T-helper 17 cell (primary cell): Measurements from ENCODE around the gene RNF32. TPM values are rescaled to one million over a fixed set of nuclear protein-coding genes. Genes with fewer than 3 reads are reported as not detected.
"Not testable (repeated sequence)": the region's sequence is repeated elsewhere in the genome, so short reads cannot be mapped to it uniquely, and the experiment has no call there.

ENCODE experiments used
- ATAC-seq: fragments of 150-1000 bp; cut with Tn5 transposase; 2 replicates; pipeline ENCODE4 v1.10.0; 2021; ENCODE audit warnings: mild to moderate bottlenecking, moderate library complexity
- DNase-seq, 3 donors: peaks; one replicate each; pipeline versions ENCODE4 v3.0.0 to v3.0.0-alpha.2; 2020 to 2021
- H3K9me3 ChIP-seq: one replicate; pipeline ENCODE4 v1.7.0; 2013; ENCODE audit warnings: low read length, mild to moderate bottlenecking; ENCODE audit not compliant: control insufficient read depth, poor library complexity, severe bottlenecking
- H3K27ac Mint-ChIP-seq: one replicate; pipeline ENCODE4 v1.8.0; 2022; ENCODE audit warnings: mild to moderate bottlenecking, moderate library complexity, mixed read lengths
- H3K27me3 Mint-ChIP-seq: one replicate; pipeline ENCODE4 v1.8.0; 2022; ENCODE audit warnings: mixed read lengths
- H3K36me3 Mint-ChIP-seq: one replicate; pipeline ENCODE4 v1.8.0; 2022; ENCODE audit warnings: low read depth, mixed read lengths
- H3K4me1 Mint-ChIP-seq: one replicate; pipeline ENCODE4 v1.8.0; 2022; ENCODE audit warnings: mild to moderate bottlenecking, mixed read lengths
- H3K4me3 Mint-ChIP-seq: one replicate; pipeline ENCODE4 v1.8.0; 2022; ENCODE audit warnings: mild to moderate bottlenecking, moderate library complexity, mixed read lengths
- total RNA-seq, 4 donors: library from RNA in 2 of 4; stranded (reverse) in 2 of 4; gene quantifications; one replicate each; pipeline ENCODE4 v1.2.3 and lab custom pipeline; 2022 to 2026

RNF32 gene
- total RNA-seq, 2 donors from 2014 or later, result 1.7 to 1.8 TPM

DNA sequence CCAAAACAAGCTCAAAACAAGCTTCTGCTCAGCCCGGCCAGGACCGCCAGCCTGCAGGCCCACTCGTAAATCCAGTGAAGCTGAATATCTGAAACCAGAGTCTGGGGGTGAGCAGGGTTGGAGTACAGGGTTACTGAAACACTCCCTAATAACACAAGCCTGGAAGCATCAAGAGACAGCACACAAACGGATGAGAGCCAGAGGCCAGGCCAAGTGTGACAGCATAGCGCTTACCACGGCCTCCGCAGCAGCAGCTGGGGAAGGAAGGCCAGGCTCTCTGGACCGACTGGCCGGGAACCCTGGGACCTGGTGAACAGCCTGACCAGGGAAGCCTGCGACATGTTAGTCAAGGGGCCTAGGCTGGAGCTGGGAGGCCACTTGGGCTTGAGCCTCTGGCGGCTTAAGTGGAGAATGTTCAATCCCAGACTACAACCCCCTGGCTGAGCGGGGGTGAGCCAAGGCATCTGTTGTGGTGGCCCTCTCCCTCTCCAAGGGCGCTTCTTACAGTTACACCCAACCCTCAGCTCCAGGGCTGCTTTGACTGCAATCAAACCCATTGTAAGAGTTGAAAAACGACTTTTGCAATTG, 21.7 kb upstream of the RNF32 start:
- H3K27me3 Mint-ChIP-seq, result peaks cover 16% of the 10 kb centered on the region
- H3K27ac Mint-ChIP-seq, result no peak overlapping the region
- H3K4me1 Mint-ChIP-seq, result peaks cover 21% of the 10 kb centered on the region
- peaks cover 6% of the 10 kb centered on the region for H3K9me3 ChIP-seq
- no peak for DNase-seq
- ATAC-seq, result no peak
- H3K36me3 Mint-ChIP-seq, result peaks cover 5% of the 10 kb centered on the region
- H3K4me3 Mint-ChIP-seq, result no peak overlapping the region

- H3K4me3 Mint-ChIP-seq, H3K9me3 ChIP-seq, ATAC-seq, H3K36me3 Mint-ChIP-seq, DNase-seq, H3K27ac Mint-ChIP-seq: not testable (repeated sequence)
- peaks cover 12% of the 10 kb centered on the region for H3K27me3 Mint-ChIP-seq
- peaks cover 21% of the 10 kb centered on the region for H3K4me1 Mint-ChIP-seq
Measured at GRCh38 chr7:156619488-156620290, 20.9 kb upstream of the RNF32 start.

DNA sequence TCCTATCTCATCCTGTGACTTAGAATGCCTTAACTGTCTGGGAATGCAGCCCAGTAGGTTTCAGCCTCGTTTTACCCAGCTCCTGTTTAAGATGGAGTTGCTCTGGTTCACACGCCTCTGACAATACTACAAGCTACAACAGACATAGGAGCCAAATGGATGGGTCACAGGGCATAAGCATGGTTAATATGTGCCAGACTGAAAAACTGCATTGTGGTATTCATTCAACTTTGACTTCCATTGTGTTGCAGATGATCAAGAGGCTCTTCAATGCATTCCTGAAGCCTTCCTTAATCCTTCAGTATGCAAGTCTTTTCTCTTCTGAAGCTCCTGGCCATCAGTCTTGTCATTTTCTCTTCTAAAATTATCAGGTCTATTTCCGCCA, 20.3 kb upstream of the RNF32 start:
- DNase-seq (no peak), ATAC-seq (no peak)
- Mint-ChIP-seq H3K4me3 (no peak overlapping the region), H3K36me3 (peaks cover 5% of the 10 kb centered on the region), H3K4me1 (peaks cover 18% of the 10 kb centered on the region), H3K27me3 (peaks cover 8% of the 10 kb centered on the region), H3K27ac (no peak overlapping the region)
- H3K9me3 ChIP-seq, result peaks cover 6% of the 10 kb centered on the region

DNA sequence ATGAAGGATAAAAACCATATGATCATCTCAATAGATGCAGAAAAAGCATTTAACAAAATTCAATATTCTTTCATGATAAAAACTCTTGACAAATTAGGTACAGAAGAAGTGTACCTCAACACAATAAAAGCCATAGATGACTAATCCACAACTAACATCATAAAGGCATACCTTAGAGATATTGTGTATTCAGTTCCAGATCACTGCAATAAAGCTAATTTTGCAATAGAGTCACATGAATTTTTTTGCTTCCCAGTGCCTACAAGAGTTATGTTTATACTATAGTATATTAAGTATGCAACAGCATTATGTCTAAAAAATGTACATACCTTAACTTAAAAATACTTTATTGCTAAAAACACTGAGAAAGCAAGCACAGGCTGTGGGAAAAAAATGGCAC, 18.9 kb upstream of the RNF32 start:
- ATAC-seq, result no peak
- DNase-seq, result no peak
- no peak overlapping the region for H3K4me3 Mint-ChIP-seq
- H3K36me3 Mint-ChIP-seq, result peaks cover 5% of the 10 kb centered on the region
- peaks cover 8% of the 10 kb centered on the region for H3K27me3 Mint-ChIP-seq
- peaks cover 6% of the 10 kb centered on the region for H3K9me3 ChIP-seq
- H3K27ac Mint-ChIP-seq, result no peak overlapping the region
- H3K4me1 Mint-ChIP-seq, result peaks cover 16% of the 10 kb centered on the region

DNA sequence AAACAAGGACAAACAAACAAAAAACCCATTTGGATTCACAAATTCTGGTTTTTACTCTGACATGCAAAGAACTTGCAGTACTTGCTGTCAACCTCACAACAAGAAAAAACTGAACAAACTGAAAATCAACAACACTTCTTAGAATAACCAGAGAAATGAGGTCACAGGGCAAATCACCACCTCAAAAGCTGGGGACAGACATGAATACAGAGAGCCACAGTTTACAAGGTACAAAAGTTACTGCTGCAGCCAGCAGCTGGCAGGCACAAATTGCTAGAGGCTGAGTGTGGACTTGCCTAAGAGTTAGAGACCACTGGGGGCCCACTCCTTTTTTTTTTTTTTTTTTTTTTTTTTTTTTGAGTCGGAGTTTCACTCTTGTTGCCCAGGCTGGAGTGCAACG, 15.0 kb upstream of the RNF32 start:
- ATAC-seq (peak; percentile 71), DNase-seq (no peak)
- Mint-ChIP-seq H3K4me1 (peaks cover 8% of the 10 kb centered on the region), H3K36me3 (peaks cover 3% of the 10 kb centered on the region), H3K27ac (no peak overlapping the region), H3K4me3 (no peak overlapping the region), H3K27me3 (no peaks in the 10 kb centered on the region)
- H3K9me3 ChIP-seq, result peaks cover 6% of the 10 kb centered on the region

DNA sequence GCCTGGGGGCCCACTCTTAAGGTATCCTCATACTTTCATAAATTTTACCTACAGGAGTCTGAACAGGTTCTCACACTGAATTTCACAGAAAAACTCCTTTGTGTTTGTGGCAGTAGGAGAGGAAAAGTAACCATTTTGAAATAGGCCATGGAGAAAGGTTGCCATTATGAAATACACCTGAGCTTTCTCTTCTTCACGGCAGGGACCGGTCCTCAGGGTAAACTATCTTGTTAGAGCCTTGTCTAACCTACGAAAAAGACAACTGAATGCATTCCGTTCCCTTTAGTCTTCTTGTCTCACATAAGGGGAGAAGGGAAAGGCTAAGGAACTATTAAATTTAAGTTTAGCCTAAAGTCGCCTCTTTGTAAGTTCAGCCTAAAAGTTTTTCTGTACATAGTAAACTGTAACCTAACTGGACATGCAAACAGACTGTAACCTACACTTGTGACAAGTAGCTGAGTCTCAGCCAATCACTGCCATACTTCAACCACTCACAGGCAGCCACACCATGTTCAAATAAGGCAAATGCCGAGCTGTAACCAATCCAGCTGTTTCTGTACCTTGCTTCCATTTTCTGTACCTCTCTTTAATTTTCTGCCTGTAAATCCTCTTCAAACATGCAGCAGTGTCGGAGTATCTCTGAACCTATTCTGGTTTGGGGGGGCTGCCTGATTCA, 14.2 kb upstream of the RNF32 start:
- peaks cover 3% of the 10 kb centered on the region for H3K36me3 Mint-ChIP-seq
- H3K27me3 Mint-ChIP-seq, result no peaks in the 10 kb centered on the region
- H3K27ac Mint-ChIP-seq, result peak overlapping the region; percentile 37
- DNase-seq, result no peak
- peaks cover 2% of the 10 kb centered on the region for H3K9me3 ChIP-seq
- ATAC-seq, result no peak
- H3K4me1 Mint-ChIP-seq, result peaks cover 8% of the 10 kb centered on the region
- H3K4me3 Mint-ChIP-seq, result no peak overlapping the region

- Mint-ChIP-seq H3K27ac (no peak overlapping the region), H3K27me3 (no peaks in the 10 kb centered on the region), H3K4me1 (peaks cover 8% of the 10 kb centered on the region), H3K4me3 (no peak overlapping the region), H3K36me3 (peaks cover under 1% of the 10 kb centered on the region)
- ATAC-seq (no peak), DNase-seq (no peak)
- no peaks in the 10 kb centered on the region for H3K9me3 ChIP-seq
Measured at GRCh38 chr7:156628562-156628961, 12.0 kb upstream of the RNF32 start.

GRCh38 chr7:156629873-156630272, 10.7 kb upstream of the RNF32 start:
- ATAC-seq (no peak), DNase-seq (no peak)
- H3K27me3 Mint-ChIP-seq, result no peaks in the 10 kb centered on the region
- no peaks in the 10 kb centered on the region for H3K36me3 Mint-ChIP-seq
- no peak overlapping the region for H3K27ac Mint-ChIP-seq
- H3K4me3 Mint-ChIP-seq, result no peak overlapping the region
- H3K4me1 Mint-ChIP-seq, result peaks cover 4% of the 10 kb centered on the region
- H3K9me3 ChIP-seq, result no peaks in the 10 kb centered on the region

DNA sequence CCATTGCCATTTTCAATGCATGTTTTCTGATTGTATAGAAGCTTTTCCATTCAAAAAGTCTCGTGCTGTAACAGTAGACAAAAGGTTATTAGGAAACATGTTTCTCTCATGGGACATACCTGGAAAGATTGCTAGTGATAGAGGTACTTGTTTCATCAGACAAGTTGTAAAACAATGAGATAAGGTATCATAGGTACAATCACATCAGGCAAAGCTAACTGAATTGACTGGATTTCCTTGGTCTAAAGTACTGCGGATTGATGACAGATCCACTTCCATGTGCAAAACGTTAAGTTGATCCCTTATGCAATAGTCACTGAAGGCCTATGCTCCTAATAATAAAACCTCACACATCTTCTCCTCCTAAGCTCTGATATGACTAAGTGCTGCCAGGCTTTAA, 6.5 kb upstream of the RNF32 start:
- ATAC-seq (no peak), DNase-seq (no peak)
- Mint-ChIP-seq H3K4me1 (peaks cover 4% of the 10 kb centered on the region), H3K27ac (no peak overlapping the region), H3K4me3 (no peak overlapping the region), H3K36me3 (no peaks in the 10 kb centered on the region), H3K27me3 (no peaks in the 10 kb centered on the region)
- H3K9me3 ChIP-seq, result no peaks in the 10 kb centered on the region

DNA sequence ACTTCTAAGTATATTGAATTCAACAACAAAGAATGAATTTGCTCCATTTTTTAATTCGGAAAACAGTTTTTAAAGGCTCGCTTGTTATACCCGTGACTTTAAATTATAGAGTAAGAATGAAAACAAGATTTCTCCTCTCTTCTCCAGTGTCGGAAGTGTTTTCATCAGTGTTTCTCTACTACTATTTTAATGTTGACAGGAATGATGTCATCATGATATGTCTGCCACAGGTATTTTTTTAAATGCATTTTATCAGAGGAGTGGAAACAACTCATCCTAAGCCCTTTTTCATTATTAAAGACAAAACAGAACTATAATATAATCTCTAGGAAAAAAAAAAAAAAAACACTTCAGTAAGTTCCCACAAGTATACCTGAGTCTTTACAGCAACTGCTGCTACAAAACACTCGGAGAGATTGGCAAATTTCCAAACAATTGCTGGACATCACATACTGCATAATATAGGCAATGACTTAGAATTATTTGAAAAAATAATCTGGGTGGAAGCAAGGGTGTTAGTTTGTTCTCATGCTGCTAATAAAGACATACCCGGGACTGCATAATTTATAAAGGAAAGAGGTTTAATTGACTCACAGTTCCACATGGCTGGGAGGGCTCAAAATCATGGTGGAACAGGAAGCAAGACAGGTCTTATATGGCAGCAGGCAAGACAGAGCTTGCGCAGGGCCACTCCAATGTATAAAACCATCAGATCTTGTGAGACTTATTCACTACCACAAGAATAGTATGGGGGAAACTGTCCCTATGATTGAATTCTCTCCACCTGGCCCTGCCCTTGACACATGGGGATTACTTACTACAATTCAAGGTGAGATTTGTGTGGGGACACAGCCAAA, 4.8 kb upstream of the RNF32 start:
- no peak for ATAC-seq
- no peaks in the 10 kb centered on the region for H3K9me3 ChIP-seq
- no peak overlapping the region for H3K4me3 Mint-ChIP-seq
- no peaks in the 10 kb centered on the region for H3K27me3 Mint-ChIP-seq
- H3K27ac Mint-ChIP-seq, result no peak overlapping the region
- no peaks in the 10 kb centered on the region for H3K36me3 Mint-ChIP-seq
- no peak for DNase-seq
- H3K4me1 Mint-ChIP-seq, result peaks cover 6% of the 10 kb centered on the region

GRCh38 chr7:156637093-156637492, 3.5 kb upstream of the RNF32 start:
- peaks cover 14% of the 10 kb centered on the region for H3K4me1 Mint-ChIP-seq
- not testable (repeated sequence) for H3K27ac Mint-ChIP-seq, H3K27me3 Mint-ChIP-seq, ATAC-seq, H3K4me3 Mint-ChIP-seq, H3K36me3 Mint-ChIP-seq, DNase-seq, H3K9me3 ChIP-seq

- DNase-seq (no peak), ATAC-seq (no peak)
- no peak overlapping the region for H3K4me3 Mint-ChIP-seq
- peaks cover 14% of the 10 kb centered on the region for H3K4me1 Mint-ChIP-seq
- no peak overlapping the region for H3K27ac Mint-ChIP-seq
- peaks cover 4% of the 10 kb centered on the region for H3K27me3 Mint-ChIP-seq
- no peaks in the 10 kb centered on the region for H3K9me3 ChIP-seq
- no peaks in the 10 kb centered on the region for H3K36me3 Mint-ChIP-seq
Measured at GRCh38 chr7:156638443-156639077, 2.0 kb upstream of the RNF32 start.
